HepG2 (cell line): ENCODE data around the gene ATIC. TPM values are rescaled to one million over a fixed set of nuclear protein-coding genes. Genes with fewer than 3 reads are reported as not detected.

Source experiments
- BRF2 ChIP-seq: sonication (generic); formaldehyde crosslinking; IDR thresholded peaks from 2 replicates; pipeline ENCODE4 v1.8.1; 2022; ENCODE audit warnings: mild to moderate bottlenecking, missing genetic modification reagents
- KMT2B ChIP-seq: IDR thresholded peaks from 2 replicates; pipeline ENCODE4 v1.6.1; 2016; ENCODE audit warnings: missing genetic modification reagents, missing compliant biosample characterization
- MTA3 ChIP-seq: sonication (generic); formaldehyde crosslinking; IDR thresholded peaks from 2 replicates; pipeline ENCODE4 v1.4.0; 2020; ENCODE audit warnings: missing genetic modification reagents
- RBAK ChIP-seq: sonication (generic); formaldehyde crosslinking; IDR thresholded peaks from 2 replicates; pipeline ENCODE4 v1.5.1; 2020; ENCODE audit warnings: mild to moderate bottlenecking, missing genetic modification reagents
- SALL1 ChIP-seq: sonication (generic); formaldehyde crosslinking; IDR thresholded peaks from 2 replicates; pipeline ENCODE4 v1.8.0; 2022; ENCODE audit warnings: mild to moderate bottlenecking, missing genetic modification reagents
- TEAD3 ChIP-seq: optimal IDR thresholded peaks from 2 replicates; pipeline ENCODE3; 2016; ENCODE audit warnings: borderline replicate concordance
- THAP11 ChIP-seq: IDR thresholded peaks from 2 replicates; pipeline ENCODE4 v1.6.1; 2016; ENCODE audit warnings: missing biosample characterization, missing genetic modification reagents
- ZBTB38 ChIP-seq: sonication (generic); formaldehyde crosslinking; IDR thresholded peaks from 2 replicates; pipeline ENCODE4 v1.5.1; 2020; ENCODE audit warnings: mild to moderate bottlenecking, missing genetic modification reagents
- ZBTB7B ChIP-seq: sonication (generic); formaldehyde crosslinking; IDR thresholded peaks from 2 replicates; pipeline ENCODE4 v1.4.0; 2020; ENCODE audit warnings: missing genetic modification reagents
- ZNF24 ChIP-seq: fragments of 450-650 bp; IDR thresholded peaks from 2 replicates; pipeline ENCODE4 v1.6.1; 2017; ENCODE audit warnings: antibody characterized with exemption, mild to moderate bottlenecking
- ZNF33B ChIP-seq: sonication (generic); formaldehyde crosslinking; IDR thresholded peaks from 2 replicates; pipeline ENCODE4 v1.5.1; 2020; ENCODE audit warnings: mild to moderate bottlenecking, missing genetic modification reagents
- ZNF432 ChIP-seq: sonication (generic); formaldehyde crosslinking; IDR thresholded peaks from 2 replicates; pipeline ENCODE4 v1.5.0; 2020; ENCODE audit warnings: missing genetic modification reagents, mild to moderate bottlenecking, borderline replicate concordance
- ZNF510 ChIP-seq: sonication (generic); formaldehyde crosslinking; IDR thresholded peaks from 2 replicates; pipeline ENCODE4 v1.4.0; 2020; ENCODE audit warnings: low read depth, mild to moderate bottlenecking, missing genetic modification reagents
- ZNF607 ChIP-seq: sonication (generic); formaldehyde crosslinking; IDR thresholded peaks from 2 replicates; pipeline ENCODE4 v1.5.1; 2020; ENCODE audit warnings: missing genetic modification reagents, mild to moderate bottlenecking, borderline replicate concordance
- ZNF7 ChIP-seq: IDR thresholded peaks from 2 replicates; pipeline ENCODE4 v1.6.1; 2016; ENCODE audit warnings: missing biosample characterization, missing genetic modification reagents
- ZNF737 ChIP-seq: sonication (generic); formaldehyde crosslinking; IDR thresholded peaks from 2 replicates; pipeline ENCODE4 v1.5.0; 2020; ENCODE audit warnings: missing genetic modification reagents, mild to moderate bottlenecking, borderline replicate concordance
- ZNF772 ChIP-seq: sonication (generic); formaldehyde crosslinking; IDR thresholded peaks from 2 replicates; pipeline ENCODE4 v1.5.0; 2020; ENCODE audit warnings: mild to moderate bottlenecking, missing genetic modification reagents
- polyA plus RNA-seq, 8 experiments: library from polyadenylated mRNA; depleted of rRNA in 3 of 8; stranded (reverse) in 7 of 8; unstranded in 1 of 8; fragments of >200 nt; fragmentation: Illumina TruSeq in 4 of 8; extraction: Trizol in 4 of 8; gene quantifications; 2 replicates each; pipeline versions ENCODE4 v1.2.1 to v1.2.3, GENCODE V29; 2011 to 2016; ENCODE audit warnings: low read depth in 4 of 8, missing spikeins in 1 of 8, mixed read lengths in 1 of 8; ENCODE audit not compliant: insufficient read depth in 1 of 8
- total RNA-seq, 5 experiments: library from RNA; depleted of rRNA; stranded (reverse); fragments of >200 nt; fragmentation: Illumina TruSeq; extraction: Trizol; gene quantifications; 2 replicates each; pipeline ENCODE4 v1.2.3, GENCODE V29; 2016; ENCODE audit warnings: low read depth in 1 of 5
- TF ChIP-seq, protein P1 (sequence below): sonication (generic); formaldehyde crosslinking; IDR thresholded peaks from 2 replicates; pipeline ENCODE4 v1.8.0; 2022; ENCODE audit warnings: mild to moderate bottlenecking, missing genetic modification reagents, borderline replicate concordance
- TF ChIP-seq, protein P2 (sequence below): sonication (generic); formaldehyde crosslinking; IDR thresholded peaks from 2 replicates; pipeline ENCODE4 v1.4.0; 2020; ENCODE audit warnings: missing genetic modification reagents, borderline replicate concordance
- TF ChIP-seq, protein P3 (sequence below): sonication (generic); formaldehyde crosslinking; IDR thresholded peaks from 2 replicates; pipeline ENCODE4 v1.5.0; 2020; ENCODE audit warnings: mild to moderate bottlenecking, missing genetic modification reagents

The ATIC gene
- total and polyA plus RNA-seq, 2 of the 13 experiments (the other 11 are each of a cell fraction or from before 2014, with no cell fraction given) = 89.8 to 146 TPM

DNA sequence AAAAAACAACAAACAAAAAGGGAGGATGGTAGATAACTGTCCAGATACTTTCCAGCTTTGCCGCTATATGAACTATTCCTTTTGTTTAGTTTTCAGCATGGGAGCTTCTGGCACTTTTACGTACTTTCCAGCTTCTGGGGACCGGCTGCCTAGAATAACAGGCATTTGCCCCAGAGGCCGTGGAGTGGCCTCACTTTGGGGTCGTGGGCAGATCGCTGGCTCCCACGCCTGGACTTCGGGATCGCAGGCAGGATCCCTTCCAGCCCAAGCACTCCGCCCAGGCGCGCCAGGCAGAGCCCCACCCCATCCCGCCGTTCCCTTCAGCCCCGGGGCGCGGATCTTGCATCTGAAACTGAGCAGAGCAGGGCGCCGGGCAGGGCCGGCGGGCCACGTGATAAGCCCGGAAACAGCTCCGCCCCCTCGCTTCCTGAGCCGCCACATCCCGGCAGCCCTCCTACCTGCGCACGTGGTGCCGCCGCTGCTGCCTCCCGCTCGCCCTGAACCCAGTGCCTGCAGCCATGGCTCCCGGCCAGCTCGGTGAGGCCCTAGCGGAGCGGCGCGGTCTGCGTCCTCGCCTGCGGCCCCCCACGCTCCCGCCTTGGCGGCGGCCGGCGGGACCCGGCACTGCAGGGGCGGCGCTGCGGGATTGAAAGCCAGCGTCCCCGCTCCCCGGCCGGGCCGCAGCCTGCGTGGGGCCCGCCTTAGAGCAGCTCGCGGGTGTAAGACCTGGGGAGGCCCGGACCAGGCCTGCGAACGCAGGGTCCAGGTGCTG lies at the start of gene ATIC (continued):
- TF ChIP-seq ZNF772 = peak; percentile 99
- no peak; the same call in 1 of the 2 replicates for TF ChIP-seq ZNF432 (CRISPR knock-in tag)
- no peak for TF ChIP-seq ZNF737 (CRISPR knock-in tag)
- TF ChIP-seq, protein P1, sequence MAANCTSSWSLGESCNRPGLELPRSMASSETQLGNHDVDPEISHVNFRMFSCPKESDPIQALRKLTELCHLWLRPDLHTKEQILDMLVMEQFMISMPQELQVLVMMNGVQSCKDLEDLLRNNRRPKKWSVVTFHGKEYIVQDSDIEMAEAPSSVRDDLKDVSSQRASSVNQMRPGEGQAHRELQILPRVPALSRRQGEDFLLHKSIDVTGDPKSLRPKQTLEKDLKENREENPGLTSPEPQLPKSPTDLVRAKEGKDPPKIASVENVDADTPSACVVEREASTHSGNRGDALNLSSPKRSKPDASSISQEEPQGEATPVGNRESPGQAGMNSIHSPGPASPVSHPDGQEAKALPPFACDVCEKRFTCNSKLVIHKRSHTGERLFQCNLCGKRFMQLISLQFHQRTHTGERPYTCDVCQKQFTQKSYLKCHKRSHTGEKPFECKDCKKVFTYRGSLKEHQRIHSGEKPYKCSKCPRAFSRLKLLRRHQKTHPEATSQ (CRISPR knock-in tag) = peak; percentile 93; the same call in 1 of the 2 replicates
- TF ChIP-seq SALL1 = peak; percentile 99
- peak; percentile 98 for TF ChIP-seq ZBTB38 (CRISPR knock-in tag)
- peak; percentile 90 for TF ChIP-seq THAP11
- TF ChIP-seq, protein P2, sequence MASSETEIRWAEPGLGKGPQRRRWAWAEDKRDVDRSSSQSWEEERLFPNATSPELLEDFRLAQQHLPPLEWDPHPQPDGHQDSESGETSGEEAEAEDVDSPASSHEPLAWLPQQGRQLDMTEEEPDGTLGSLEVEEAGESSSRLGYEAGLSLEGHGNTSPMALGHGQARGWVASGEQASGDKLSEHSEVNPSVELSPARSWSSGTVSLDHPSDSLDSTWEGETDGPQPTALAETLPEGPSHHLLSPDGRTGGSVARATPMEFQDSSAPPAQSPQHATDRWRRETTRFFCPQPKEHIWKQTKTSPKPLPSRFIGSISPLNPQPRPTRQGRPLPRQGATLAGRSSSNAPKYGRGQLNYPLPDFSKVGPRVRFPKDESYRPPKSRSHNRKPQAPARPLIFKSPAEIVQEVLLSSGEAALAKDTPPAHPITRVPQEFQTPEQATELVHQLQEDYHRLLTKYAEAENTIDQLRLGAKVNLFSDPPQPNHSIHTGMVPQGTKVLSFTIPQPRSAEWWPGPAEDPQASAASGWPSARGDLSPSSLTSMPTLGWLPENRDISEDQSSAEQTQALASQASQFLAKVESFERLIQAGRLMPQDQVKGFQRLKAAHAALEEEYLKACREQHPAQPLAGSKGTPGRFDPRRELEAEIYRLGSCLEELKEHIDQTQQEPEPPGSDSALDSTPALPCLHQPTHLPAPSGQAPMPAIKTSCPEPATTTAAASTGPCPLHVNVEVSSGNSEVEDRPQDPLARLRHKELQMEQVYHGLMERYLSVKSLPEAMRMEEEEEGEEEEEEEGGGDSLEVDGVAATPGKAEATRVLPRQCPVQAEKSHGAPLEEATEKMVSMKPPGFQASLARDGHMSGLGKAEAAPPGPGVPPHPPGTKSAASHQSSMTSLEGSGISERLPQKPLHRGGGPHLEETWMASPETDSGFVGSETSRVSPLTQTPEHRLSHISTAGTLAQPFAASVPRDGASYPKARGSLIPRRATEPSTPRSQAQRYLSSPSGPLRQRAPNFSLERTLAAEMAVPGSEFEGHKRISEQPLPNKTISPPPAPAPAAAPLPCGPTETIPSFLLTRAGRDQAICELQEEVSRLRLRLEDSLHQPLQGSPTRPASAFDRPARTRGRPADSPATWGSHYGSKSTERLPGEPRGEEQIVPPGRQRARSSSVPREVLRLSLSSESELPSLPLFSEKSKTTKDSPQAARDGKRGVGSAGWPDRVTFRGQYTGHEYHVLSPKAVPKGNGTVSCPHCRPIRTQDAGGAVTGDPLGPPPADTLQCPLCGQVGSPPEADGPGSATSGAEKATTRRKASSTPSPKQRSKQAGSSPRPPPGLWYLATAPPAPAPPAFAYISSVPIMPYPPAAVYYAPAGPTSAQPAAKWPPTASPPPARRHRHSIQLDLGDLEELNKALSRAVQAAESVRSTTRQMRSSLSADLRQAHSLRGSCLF (CRISPR knock-in tag) = no peak
- no peak for TF ChIP-seq MTA3
- TF ChIP-seq ZNF7 (CRISPR knock-in tag) = peak; percentile 2; the same call in 1 of the 2 replicates
- TF ChIP-seq ZNF24 = no peak
- 0 out of 2 replicates have a peak, but pooled peaks have one; percentile 25 for TF ChIP-seq ZBTB7B (CRISPR knock-in tag)
- TF ChIP-seq RBAK (CRISPR knock-in tag) = no peak
- peak; percentile 98 for TF ChIP-seq ZNF607 (CRISPR knock-in tag)
- TF ChIP-seq ZNF510 (CRISPR knock-in tag) = peak; percentile 93
- TF ChIP-seq KMT2B (CRISPR knock-in tag) = no peak; the same call in none of the 2 replicates
- peak; percentile 93; the same call in 1 of the 2 replicates for TF ChIP-seq ZNF33B
- peak; percentile 99 for TF ChIP-seq BRF2 (CRISPR knock-in tag)
- TF ChIP-seq TEAD3 = peak; percentile 68
- TF ChIP-seq, protein P3, sequence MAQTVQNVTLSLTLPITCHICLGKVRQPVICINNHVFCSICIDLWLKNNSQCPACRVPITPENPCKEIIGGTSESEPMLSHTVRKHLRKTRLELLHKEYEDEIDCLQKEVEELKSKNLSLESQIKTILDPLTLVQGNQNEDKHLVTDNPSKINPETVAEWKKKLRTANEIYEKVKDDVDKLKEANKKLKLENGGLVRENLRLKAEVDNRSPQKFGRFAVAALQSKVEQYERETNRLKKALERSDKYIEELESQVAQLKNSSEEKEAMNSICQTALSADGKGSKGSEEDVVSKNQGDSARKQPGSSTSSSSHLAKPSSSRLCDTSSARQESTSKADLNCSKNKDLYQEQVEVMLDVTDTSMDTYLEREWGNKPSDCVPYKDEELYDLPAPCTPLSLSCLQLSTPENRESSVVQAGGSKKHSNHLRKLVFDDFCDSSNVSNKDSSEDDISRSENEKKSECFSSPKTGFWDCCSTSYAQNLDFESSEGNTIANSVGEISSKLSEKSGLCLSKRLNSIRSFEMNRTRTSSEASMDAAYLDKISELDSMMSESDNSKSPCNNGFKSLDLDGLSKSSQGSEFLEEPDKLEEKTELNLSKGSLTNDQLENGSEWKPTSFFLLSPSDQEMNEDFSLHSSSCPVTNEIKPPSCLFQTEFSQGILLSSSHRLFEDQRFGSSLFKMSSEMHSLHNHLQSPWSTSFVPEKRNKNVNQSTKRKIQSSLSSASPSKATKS (CRISPR knock-in tag) = 0 out of 2 replicates have a peak, but pooled peaks have one; percentile 75
